ENCODE data around the gene SYT3. TPM values are rescaled to one million over a fixed set of nuclear protein-coding genes. Genes with fewer than 3 reads are reported as not detected.

The SYT3 gene
- total RNA-seq, 1 donor from 2014 or later, result 0.38 TPM

DNA sequence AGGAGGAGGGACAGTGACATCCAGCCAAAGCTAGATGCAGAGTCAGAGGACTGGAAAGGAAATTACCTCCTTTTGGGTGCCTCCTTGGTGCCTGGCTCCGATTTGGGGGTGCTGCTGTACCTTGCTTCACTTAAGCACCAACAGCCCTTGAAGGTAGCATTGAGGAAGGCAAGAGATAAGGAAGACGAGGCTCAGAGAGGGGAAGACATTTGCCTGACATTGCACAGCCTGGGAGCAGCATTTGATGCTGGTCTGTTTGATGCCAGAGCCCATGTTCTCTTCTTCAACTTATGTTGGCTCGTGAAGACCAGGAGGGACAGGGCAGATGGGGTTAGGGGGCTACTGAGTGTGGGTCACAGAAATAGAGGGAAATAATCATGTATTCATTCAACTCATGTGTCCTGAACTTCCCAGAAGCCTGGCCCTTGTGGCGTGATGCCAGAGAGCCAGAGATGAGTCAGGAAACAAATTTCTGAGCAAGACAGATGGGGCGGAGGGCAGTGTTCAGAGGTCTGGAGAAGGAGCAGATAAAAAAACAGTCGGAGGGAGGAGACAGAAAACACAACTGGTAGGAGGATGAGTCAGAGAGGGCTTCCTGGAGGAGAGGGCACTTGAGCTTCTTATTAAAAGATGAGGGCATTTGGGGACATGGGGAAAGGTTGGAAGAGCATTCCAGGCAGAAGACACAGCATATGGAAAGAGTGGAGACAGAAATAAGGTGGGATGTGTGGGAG lies 6.6 kb upstream of the SYT3 start:
- DNase-seq (ENCODE audit: extremely low spot score, unreplicated experiment), result no peak
- Mint-ChIP-seq H3K27me3 (ENCODE audit: unreplicated experiment) (no peaks in the 10 kb centered on the region), H3K27ac (ENCODE audit: unreplicated experiment) (no peak overlapping the region), H3K4me3 (ENCODE audit: unreplicated experiment) (no peak overlapping the region), H3K9me3 (ENCODE audit: unreplicated experiment) (no peaks in the 10 kb centered on the region), H3K4me1 (ENCODE audit: unreplicated experiment) (no peaks in the 10 kb centered on the region), H3K36me3 (ENCODE audit: unreplicated experiment) (no peaks in the 10 kb centered on the region)
- TF ChIP-seq, protein P1, sequence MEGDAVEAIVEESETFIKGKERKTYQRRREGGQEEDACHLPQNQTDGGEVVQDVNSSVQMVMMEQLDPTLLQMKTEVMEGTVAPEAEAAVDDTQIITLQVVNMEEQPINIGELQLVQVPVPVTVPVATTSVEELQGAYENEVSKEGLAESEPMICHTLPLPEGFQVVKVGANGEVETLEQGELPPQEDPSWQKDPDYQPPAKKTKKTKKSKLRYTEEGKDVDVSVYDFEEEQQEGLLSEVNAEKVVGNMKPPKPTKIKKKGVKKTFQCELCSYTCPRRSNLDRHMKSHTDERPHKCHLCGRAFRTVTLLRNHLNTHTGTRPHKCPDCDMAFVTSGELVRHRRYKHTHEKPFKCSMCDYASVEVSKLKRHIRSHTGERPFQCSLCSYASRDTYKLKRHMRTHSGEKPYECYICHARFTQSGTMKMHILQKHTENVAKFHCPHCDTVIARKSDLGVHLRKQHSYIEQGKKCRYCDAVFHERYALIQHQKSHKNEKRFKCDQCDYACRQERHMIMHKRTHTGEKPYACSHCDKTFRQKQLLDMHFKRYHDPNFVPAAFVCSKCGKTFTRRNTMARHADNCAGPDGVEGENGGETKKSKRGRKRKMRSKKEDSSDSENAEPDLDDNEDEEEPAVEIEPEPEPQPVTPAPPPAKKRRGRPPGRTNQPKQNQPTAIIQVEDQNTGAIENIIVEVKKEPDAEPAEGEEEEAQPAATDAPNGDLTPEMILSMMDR (IDR thresholded peaks at IDR 0.05), result no peak

DNA sequence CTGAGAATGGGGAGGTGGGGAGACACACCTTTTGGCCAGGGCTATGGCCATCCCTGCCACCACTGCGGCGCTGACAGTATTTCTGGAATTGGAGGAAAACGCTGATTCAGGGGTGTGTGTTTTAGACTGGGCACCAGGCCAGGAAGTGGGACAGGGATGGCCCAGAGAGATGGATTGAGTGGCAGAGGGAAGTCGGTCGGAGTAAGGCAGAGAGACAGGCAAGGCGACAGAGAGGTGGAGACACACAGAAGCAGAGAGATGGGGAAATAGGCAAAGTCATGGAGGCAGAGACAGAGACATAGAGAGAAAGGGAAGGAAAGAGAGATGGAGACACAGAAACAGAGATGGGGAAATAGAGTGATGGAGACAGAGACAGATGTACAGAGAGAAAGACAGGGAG lies 5.4 kb upstream of the SYT3 start:
- H3K4me3 Mint-ChIP-seq (ENCODE audit: unreplicated experiment), result no peak overlapping the region
- H3K27me3 Mint-ChIP-seq (ENCODE audit: unreplicated experiment), result peaks cover 3% of the 10 kb centered on the region
- no peaks in the 10 kb centered on the region for H3K36me3 Mint-ChIP-seq (ENCODE audit: unreplicated experiment)
- no peaks in the 10 kb centered on the region for H3K9me3 Mint-ChIP-seq (ENCODE audit: unreplicated experiment)
- DNase-seq (ENCODE audit: extremely low spot score, unreplicated experiment), result no peak
- no peak overlapping the region for H3K27ac Mint-ChIP-seq (ENCODE audit: unreplicated experiment)
- no peaks in the 10 kb centered on the region for H3K4me1 Mint-ChIP-seq (ENCODE audit: unreplicated experiment)
- TF ChIP-seq, protein P1 (IDR thresholded peaks at IDR 0.05), result no peak

DNA sequence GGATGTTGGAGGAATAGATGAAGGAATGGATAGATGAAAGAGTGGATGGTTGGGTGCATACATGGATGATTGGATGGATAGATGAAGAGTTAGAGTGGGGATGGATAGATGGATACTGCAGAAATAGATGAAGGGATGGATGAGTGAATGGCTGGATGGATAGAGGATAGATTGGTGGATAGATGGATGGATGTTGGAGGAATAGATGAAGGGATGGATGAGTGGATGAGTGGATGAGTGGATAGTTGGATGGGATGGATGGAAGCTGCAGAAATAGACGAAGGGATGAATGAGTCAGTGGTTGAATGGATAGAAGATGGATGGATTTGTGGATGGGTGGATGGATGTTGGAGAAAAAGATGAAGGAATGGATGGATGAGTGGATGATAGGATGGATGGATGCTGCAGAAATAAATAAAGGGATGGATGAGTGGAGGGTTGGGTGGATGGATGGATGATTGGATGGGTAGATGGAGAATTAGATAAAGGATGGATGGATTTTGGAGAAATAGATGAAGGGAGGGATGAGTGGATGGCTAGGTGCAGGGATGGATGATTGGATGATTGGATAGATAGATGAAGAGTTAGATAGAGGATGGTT lies 4.7 kb upstream of the SYT3 start:
- H3K9me3 Mint-ChIP-seq (ENCODE audit: unreplicated experiment), result no peaks in the 10 kb centered on the region

DNA sequence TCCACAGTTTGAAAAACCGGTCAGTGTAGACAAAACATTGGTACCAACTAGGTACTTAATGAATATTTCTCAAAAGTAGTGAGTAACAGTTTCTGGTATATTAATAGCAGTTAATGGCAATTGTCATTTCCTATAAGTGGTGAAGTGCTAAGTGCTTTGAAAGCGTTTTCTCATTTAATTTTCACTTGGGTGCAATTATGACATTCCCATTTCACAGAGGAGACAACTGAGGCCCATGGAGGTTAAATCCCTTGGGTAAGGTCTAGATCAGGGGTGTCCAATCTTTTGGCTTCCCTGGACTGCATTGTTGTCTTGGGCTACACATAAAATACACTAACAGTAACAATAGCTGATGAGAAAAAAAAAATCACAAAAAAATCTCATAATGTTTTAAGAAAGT lies 687 bp upstream of the SYT3 start:
- H3K4me1 Mint-ChIP-seq (ENCODE audit: unreplicated experiment), result peaks cover 2% of the 10 kb centered on the region
- H3K36me3 Mint-ChIP-seq (ENCODE audit: unreplicated experiment), result no peaks in the 10 kb centered on the region
- TF ChIP-seq, protein P1 (IDR thresholded peaks at IDR 0.05), result no peak
- no peak overlapping the region for H3K27ac Mint-ChIP-seq (ENCODE audit: unreplicated experiment)
- no peak for DNase-seq (ENCODE audit: extremely low spot score, unreplicated experiment)
- no peak overlapping the region for H3K4me3 Mint-ChIP-seq (ENCODE audit: unreplicated experiment)
- H3K27me3 Mint-ChIP-seq (ENCODE audit: unreplicated experiment), result peaks cover 24% of the 10 kb centered on the region
- no peaks in the 10 kb centered on the region for H3K9me3 Mint-ChIP-seq (ENCODE audit: unreplicated experiment)

More for the DNA sequence above, 4.7 kb upstream of the SYT3 start:
- Mint-ChIP-seq H3K4me1 (ENCODE audit: unreplicated experiment) (no peaks in the 10 kb centered on the region), H3K27me3 (ENCODE audit: unreplicated experiment) (peaks cover 4% of the 10 kb centered on the region), H3K4me3 (ENCODE audit: unreplicated experiment) (no peak overlapping the region), H3K36me3 (ENCODE audit: unreplicated experiment) (no peaks in the 10 kb centered on the region), H3K27ac (ENCODE audit: unreplicated experiment) (no peak overlapping the region)
- no peak for DNase-seq (ENCODE audit: extremely low spot score, unreplicated experiment)
- TF ChIP-seq, protein P1 (IDR thresholded peaks at IDR 0.05), result no peak

DNA sequence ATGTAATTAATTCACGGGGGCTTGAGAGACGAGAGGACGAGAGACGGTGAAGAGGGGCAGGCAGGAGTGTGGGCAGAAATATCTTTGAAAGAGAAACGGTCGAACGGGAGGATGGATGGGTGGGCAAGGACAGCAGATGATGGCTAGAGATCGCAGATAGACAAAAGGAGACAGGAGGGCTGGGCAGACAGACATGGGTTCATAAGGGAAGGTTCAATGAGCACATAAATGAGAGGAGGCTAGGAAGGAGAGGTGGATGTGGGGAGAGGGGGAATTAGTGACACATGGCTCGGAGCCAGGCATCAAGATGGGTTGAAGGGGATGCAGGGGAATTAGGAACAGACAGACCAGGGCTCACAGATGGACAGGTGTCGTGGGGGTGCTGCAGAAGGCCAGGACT lies 1.1 kb downstream of the SYT3 start:
- H3K27me3 Mint-ChIP-seq (ENCODE audit: unreplicated experiment), result peaks cover 24% of the 10 kb centered on the region
- peaks cover 2% of the 10 kb centered on the region for H3K4me1 Mint-ChIP-seq (ENCODE audit: unreplicated experiment)
- H3K27ac Mint-ChIP-seq (ENCODE audit: unreplicated experiment), result no peak overlapping the region
- TF ChIP-seq, protein P1 (IDR thresholded peaks at IDR 0.05), result no peak
- DNase-seq (ENCODE audit: extremely low spot score, unreplicated experiment), result no peak
- H3K4me3 Mint-ChIP-seq (ENCODE audit: unreplicated experiment), result no peak overlapping the region
- H3K36me3 Mint-ChIP-seq (ENCODE audit: unreplicated experiment), result no peaks in the 10 kb centered on the region
- peaks cover 5% of the 10 kb centered on the region for H3K9me3 Mint-ChIP-seq (ENCODE audit: unreplicated experiment)
